CD4-positive, alpha-beta T cell (primary cell): Measurements from ENCODE around the gene IFIT1. TPM values are rescaled to one million over a fixed set of nuclear protein-coding genes. Genes with fewer than 3 reads are reported as not detected.
A peak's percentile ranks its signal among the peaks of the same experiment; 100 is the strongest.

ENCODE experiments used
- ATAC-seq: fragments of 200-7000 bp; cut with Tn5 transposase; one replicate; pipeline ENCODE4 v1.10.0; 2022; ENCODE audit warnings: mild to moderate bottlenecking; ENCODE audit not compliant: poor library complexity
- CTCF ChIA-PET: fragments of 350-600 bp; sonication (Branson Sonifier 250); formaldehyde crosslinking; loops from one replicate; lab custom pipeline; 2021; ENCODE audit warnings: antibody characterized with exemption, inconsistent platforms; lab: Charles Lee
- POLR2A ChIA-PET: fragments of 350-600 bp; sonication (Branson Sonifier 250); formaldehyde crosslinking; loops from one replicate; lab custom pipeline; 2021; ENCODE audit warnings: antibody characterized with exemption, inconsistent platforms; lab: Charles Lee
- DNase-seq, 14 experiments: peaks; one replicate each; pipeline ENCODE4 v3.0.0-alpha.2; 2013 to 2020; ENCODE audit warnings: mixed read lengths in 2 of 14
- H3K27ac ChIP-seq, 2 donors: one replicate each; pipeline versions ENCODE4 v1.5.1 to v1.7.0; 2013; ENCODE audit warnings: low read length in 2 of 2, low read depth in 1 of 2, mild to moderate bottlenecking in 1 of 2
- H3K27me3 ChIP-seq, 2 experiments: 1 replicate in 1 of 2; 2 replicates in 1 of 2; pipeline versions ENCODE4 v1.6.1 to v1.7.0; 2013; ENCODE audit warnings: low read length in 2 of 2, control low read depth in 1 of 2, mild to moderate bottlenecking in 1 of 2, moderate library complexity in 1 of 2; ENCODE audit not compliant: insufficient read depth in 2 of 2, control insufficient read depth in 1 of 2
- H3K36me3 ChIP-seq: one replicate; pipeline ENCODE4 v1.6.1; 2013; ENCODE audit warnings: low read length, control low read depth; ENCODE audit not compliant: insufficient read depth
- H3K4me1 ChIP-seq: one replicate; pipeline ENCODE4 v1.6.1; 2013; ENCODE audit warnings: low read length, control low read depth; ENCODE audit not compliant: insufficient read depth
- H3K4me3 ChIP-seq: one replicate; pipeline ENCODE4 v1.5.1; 2013; ENCODE audit warnings: mild to moderate bottlenecking, low read length, moderate library complexity
- H3K9me3 ChIP-seq, 2 experiments: 1 replicate in 1 of 2; 2 replicates in 1 of 2; pipeline versions ENCODE4 v1.6.1 to v1.7.0; 2013; ENCODE audit warnings: low read length in 2 of 2, mild to moderate bottlenecking in 2 of 2, control low read depth in 1 of 2, moderate library complexity in 1 of 2; ENCODE audit not compliant: control insufficient read depth in 1 of 2, insufficient read depth in 1 of 2
- H3K27ac Mint-ChIP-seq: one replicate; pipeline ENCODE4 v1.8.0; 2020; ENCODE audit warnings: mixed read lengths
- H3K27me3 Mint-ChIP-seq: one replicate; pipeline ENCODE4 v1.8.0; 2021; ENCODE audit warnings: mixed read lengths
- H3K36me3 Mint-ChIP-seq: one replicate; pipeline ENCODE4 v1.8.0; 2021; ENCODE audit warnings: low read depth, mixed read lengths
- H3K4me1 Mint-ChIP-seq: one replicate; pipeline ENCODE4 v1.8.0; 2021; ENCODE audit warnings: low read depth, mixed read lengths
- H3K4me3 Mint-ChIP-seq: one replicate; pipeline ENCODE4 v1.8.0; 2020; ENCODE audit warnings: mild to moderate bottlenecking, mixed read lengths
- H3K9me3 Mint-ChIP-seq: one replicate; pipeline ENCODE4 v1.8.0; 2020; ENCODE audit warnings: mixed read lengths
- intact Hi-C, 2 experiments: fragments of 100-400 bp; cut with DNase I in 1 of 2; cut with micrococcal nuclease in 1 of 2; formaldehyde crosslinking; loops; one replicate each; pipeline versions ENCODE4 v1.15.1 to v1.9.0; 2023 to 2025; cut with DNase I, micrococcal nuclease
- total RNA-seq, 174 experiments: library from RNA in 2 of 174; stranded (reverse) in 2 of 174; gene quantifications; one replicate each; pipeline ENCODE4 v1.2.3 and lab custom pipeline; 2021 to 2026
- TF ChIP-seq, protein P1 (sequence below): fragments of 200-600 bp; IDR thresholded peaks from one replicate; pipeline ENCODE4 v1.8.0; 2022; ENCODE audit warnings: antibody characterized with exemption, mild to moderate bottlenecking

The IFIT1 gene
- total RNA-seq, 2 experiments from 2014 or later, result 5.1 to 6.2 TPM

DNA sequence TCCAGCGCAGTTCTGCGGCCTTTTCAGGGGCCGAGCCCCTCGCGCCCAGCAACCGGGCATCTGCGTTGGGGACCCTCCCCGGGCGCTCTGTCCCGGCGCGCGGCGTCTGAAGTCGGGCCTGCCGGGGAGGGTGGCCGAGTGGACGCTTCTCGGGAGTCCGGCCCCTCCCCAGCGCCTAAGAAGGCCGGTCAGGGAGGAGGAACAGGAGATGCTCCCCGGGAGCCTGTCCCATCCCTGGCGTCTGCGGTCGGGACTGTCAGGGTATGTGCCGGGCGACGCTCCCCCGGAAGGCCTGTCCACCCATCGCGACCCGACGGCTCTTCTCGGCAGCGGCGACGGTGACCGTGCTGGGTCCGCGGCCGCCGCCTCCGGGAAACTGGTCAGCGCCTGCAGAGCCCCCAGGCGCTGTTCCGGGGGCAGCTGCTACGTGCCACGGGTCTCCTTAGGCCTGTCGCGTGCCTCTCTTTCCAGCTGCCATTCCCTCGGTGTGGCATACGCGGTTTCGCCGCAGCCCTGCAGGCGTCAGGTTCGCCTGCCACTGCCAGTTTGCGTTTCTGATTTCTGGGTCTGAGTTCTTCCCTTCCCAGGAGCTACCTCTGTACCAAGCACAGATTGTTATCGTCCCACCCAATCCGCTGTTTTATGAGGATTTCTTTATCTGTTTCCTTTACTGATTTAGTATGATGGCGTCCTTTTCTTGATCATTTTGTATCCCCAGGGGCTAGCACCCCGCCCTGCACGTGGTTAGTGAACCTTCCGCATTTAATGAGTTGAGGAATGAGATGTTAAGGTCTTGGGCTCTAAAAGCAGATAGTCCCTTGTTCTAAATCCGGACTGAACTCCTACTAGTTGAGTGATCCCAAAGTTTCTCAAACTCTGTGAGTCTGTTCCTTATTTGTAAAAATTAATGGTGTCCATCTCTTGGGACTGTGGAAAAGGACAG, 22.7 kb downstream of the IFIT1 start:
- Mint-ChIP-seq H3K27me3 (no peaks in the 10 kb centered on the region), H3K36me3 (peaks cover 41% of the 10 kb centered on the region), H3K4me1 (peaks cover 81% of the 10 kb centered on the region), H3K9me3 (no peaks in the 10 kb centered on the region), H3K4me3 (peak overlapping the region; percentile 96), H3K27ac (peak overlapping the region; percentile 99)
- Histone ChIP-seq H3K4me1 (peaks cover 45% of the 10 kb centered on the region), H3K36me3 (peaks cover 19% of the 10 kb centered on the region), H3K9me3 (peaks cover 0 to 5% of the 10 kb centered on the region in 2 experiments), H3K27ac (peak overlapping the region; percentile 86 to 92), H3K4me3 (peak overlapping the region; percentile 89), H3K27me3 (no peaks in the 10 kb centered on the region)
- ATAC-seq, result peak; percentile 51
- TF ChIP-seq, protein P1, sequence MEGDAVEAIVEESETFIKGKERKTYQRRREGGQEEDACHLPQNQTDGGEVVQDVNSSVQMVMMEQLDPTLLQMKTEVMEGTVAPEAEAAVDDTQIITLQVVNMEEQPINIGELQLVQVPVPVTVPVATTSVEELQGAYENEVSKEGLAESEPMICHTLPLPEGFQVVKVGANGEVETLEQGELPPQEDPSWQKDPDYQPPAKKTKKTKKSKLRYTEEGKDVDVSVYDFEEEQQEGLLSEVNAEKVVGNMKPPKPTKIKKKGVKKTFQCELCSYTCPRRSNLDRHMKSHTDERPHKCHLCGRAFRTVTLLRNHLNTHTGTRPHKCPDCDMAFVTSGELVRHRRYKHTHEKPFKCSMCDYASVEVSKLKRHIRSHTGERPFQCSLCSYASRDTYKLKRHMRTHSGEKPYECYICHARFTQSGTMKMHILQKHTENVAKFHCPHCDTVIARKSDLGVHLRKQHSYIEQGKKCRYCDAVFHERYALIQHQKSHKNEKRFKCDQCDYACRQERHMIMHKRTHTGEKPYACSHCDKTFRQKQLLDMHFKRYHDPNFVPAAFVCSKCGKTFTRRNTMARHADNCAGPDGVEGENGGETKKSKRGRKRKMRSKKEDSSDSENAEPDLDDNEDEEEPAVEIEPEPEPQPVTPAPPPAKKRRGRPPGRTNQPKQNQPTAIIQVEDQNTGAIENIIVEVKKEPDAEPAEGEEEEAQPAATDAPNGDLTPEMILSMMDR, result no peak
- ChIA-PET CTCF (interaction anchor here (1.1 to 1.4 kb wide), 2 partner anchors 11 to 163 kb away, joined by 3 to 4 read pairs; partner anchors contain the start of gene LIPA), POLR2A (interaction anchor here (0.7 to 4.3 kb wide), 22 partner anchors 9 to 1552 kb away, joined by 3 to 123 read pairs (median 6); partner anchors contain the start of genes IFIT1, IFIT2, KIF20B and KLLN)
- intact Hi-C loops, result loop anchor here (1.0 to 10.0 kb wide), 8 partner anchors 23 to 420 kb away; partner anchors contain the start of genes IFIT2 (in 2 of the 2), FAS (in 1 of the 2), IFIT1 (in 1 of the 2) and KIF20B (in 1 of the 2)
- DNase-seq, result peak; percentile 18 to 78 (median 38)

DNA sequence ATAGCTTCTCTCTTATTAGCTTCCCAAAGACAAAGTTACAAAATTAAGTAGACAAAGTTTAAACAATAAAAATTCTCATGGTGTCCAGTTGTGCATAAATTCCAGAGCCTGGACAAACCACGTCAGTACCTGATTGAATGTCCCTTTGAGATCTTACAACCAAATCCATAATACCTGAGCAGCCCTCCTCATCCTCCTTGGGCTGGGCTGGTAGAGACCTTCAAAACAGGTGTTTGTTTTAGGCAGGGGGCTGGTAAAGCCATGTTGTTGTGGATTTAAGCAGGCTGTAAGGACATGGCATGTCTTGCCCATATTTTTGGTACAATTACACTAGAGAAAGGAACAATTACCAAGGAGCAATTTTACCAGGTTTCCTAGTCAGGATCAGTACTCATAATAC, 24.0 kb downstream of the IFIT1 start:
- ChIA-PET POLR2A (interaction anchor here (0.5 to 2.9 kb wide), 5 partner anchors 8 to 552 kb away, joined by 3 to 15 read pairs (median 4); partner anchors contain the start of gene IFIT1), CTCF (no interaction called here)
- H3K4me3 Mint-ChIP-seq, result peak overlapping the region; percentile 96
- no peaks in the 10 kb centered on the region for H3K9me3 Mint-ChIP-seq
- Histone ChIP-seq H3K9me3 (peaks cover 0 to 5% of the 10 kb centered on the region in 2 experiments), H3K36me3 (peaks cover 32% of the 10 kb centered on the region), H3K4me3 (no peak overlapping the region), H3K4me1 (peaks cover 41% of the 10 kb centered on the region), H3K27ac (no peak overlapping the region), H3K27me3 (no peaks in the 10 kb centered on the region)
- TF ChIP-seq, protein P1, result no peak
- ATAC-seq (no peak), DNase-seq (no peak)
- H3K27me3 Mint-ChIP-seq, result no peaks in the 10 kb centered on the region
- H3K27ac Mint-ChIP-seq, result peak overlapping the region; percentile 99
- intact Hi-C loops, result loop anchor here (10.0 kb wide), 2 partner anchors 162 to 422 kb away; partner anchors contain the start of genes FAS (in 1 of the 2) and LIPA (in 1 of the 2)
- peaks cover 53% of the 10 kb centered on the region for H3K36me3 Mint-ChIP-seq
- peaks cover 80% of the 10 kb centered on the region for H3K4me1 Mint-ChIP-seq

DNA sequence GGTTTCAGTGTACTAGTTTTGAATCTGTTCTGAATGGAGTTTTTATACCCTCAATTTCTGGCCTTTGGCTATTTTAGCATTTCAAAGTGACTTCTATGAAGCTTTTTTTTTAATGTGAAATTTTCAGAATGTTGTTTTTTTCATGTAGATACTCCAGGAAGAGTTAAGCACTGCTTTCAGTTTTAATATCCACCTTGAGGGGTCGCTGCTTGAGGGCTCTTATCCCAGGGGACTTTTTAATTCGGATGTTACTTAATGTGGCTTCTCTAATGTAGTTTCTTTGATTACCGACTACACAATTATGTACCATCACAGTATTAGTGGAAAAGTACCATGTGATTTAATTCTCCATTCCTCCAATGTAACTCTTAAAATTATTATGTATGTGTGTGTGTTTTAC, 27.1 kb downstream of the IFIT1 start:
- TF ChIP-seq, protein P1, result peak; percentile 31
- ATAC-seq, result peak; percentile 28
- intact Hi-C loops, result loop anchor here (10.0 kb wide), 2 partner anchors 165 to 425 kb away; partner anchors contain the start of genes FAS (in 1 of the 2) and LIPA (in 1 of the 2)
- H3K27me3 Mint-ChIP-seq, result no peaks in the 10 kb centered on the region
- H3K4me1 Mint-ChIP-seq, result peaks cover 60% of the 10 kb centered on the region
- peak overlapping the region; percentile 63 for H3K4me3 Mint-ChIP-seq
- ChIA-PET POLR2A (interaction anchor here (1.2 to 3.6 kb wide), 3 partner anchors 117 to 224 kb away, joined by 4 to 14 read pairs (median 11); partner anchors contain the start of genes IFIT2 and LIPA), CTCF (interaction anchor here (0.9 to 1.9 kb wide), 3 partner anchors 10 to 25 kb away, joined by 3 to 5 read pairs (median 3); no protein-coding TSS in a partner anchor)
- Histone ChIP-seq H3K9me3 (no peaks in the 10 kb centered on the region), H3K4me3 (no peak overlapping the region), H3K4me1 (peaks cover 27% of the 10 kb centered on the region), H3K27me3 (no peaks in the 10 kb centered on the region), H3K36me3 (peaks cover 34% of the 10 kb centered on the region), H3K27ac (no peak overlapping the region)
- H3K27ac Mint-ChIP-seq, result peak overlapping the region; percentile 75
- no peaks in the 10 kb centered on the region for H3K9me3 Mint-ChIP-seq
- peaks cover 48% of the 10 kb centered on the region for H3K36me3 Mint-ChIP-seq
- DNase-seq, result peak in 4 of 14 experiments; percentile 21 to 78 (median 60)
